GM23338 (cell line): Measurements from ENCODE around the gene KLF2. TPM values are rescaled to one million over a fixed set of nuclear protein-coding genes. Genes with fewer than 3 reads are reported as not detected.

Source experiments
- ATAC-seq: fragments of 200-7000 bp; cut with Tn5 transposase; 3 replicates; pipeline ENCODE4 v1.9.1; 2020
- DNase-seq: peaks from one replicate; pipeline ENCODE4 v3.0.0-alpha.2; 2015; ENCODE audit warnings: low spot score
- H2AFZ ChIP-seq: fragments of 200-600 bp; sonication (generic); 2 replicates; pipeline ENCODE4 v1.8.0; 2016; ENCODE audit warnings: antibody characterized with exemption, mild to moderate bottlenecking, moderate library complexity
- H3F3A ChIP-seq: fragments of 200-600 bp; sonication (generic); replicated peaks from 2 replicates; pipeline ENCODE4 v1.8.0; 2017; ENCODE audit warnings: antibody characterized with exemption, mixed run types, low read depth
- H3K27ac ChIP-seq: fragments of 200-600 bp; sonication (generic); 2 replicates; pipeline ENCODE4 v1.6.1; 2016; ENCODE audit warnings: low read depth
- H3K27me3 ChIP-seq: fragments of 200-600 bp; sonication (generic); 2 replicates; pipeline ENCODE4 v1.8.0; 2016; ENCODE audit warnings: mild to moderate bottlenecking, mixed run types, moderate library complexity; ENCODE audit not compliant: insufficient read depth
- H3K36me3 ChIP-seq: fragments of 200-600 bp; sonication (generic); 2 replicates; pipeline ENCODE4 v1.8.0; 2016; ENCODE audit warnings: mild to moderate bottlenecking; ENCODE audit not compliant: insufficient read depth
- H3K4me1 ChIP-seq: fragments of 200-600 bp; sonication (generic); 2 replicates; pipeline ENCODE4 v1.8.0; 2016; ENCODE audit warnings: mild to moderate bottlenecking, moderate library complexity; ENCODE audit not compliant: insufficient read depth
- H3K4me2 ChIP-seq: fragments of 200-600 bp; sonication (generic); 2 replicates; pipeline ENCODE4 v1.7.1; 2017; ENCODE audit warnings: mixed run types
- H3K4me3 ChIP-seq: fragments of 200-600 bp; sonication (generic); 2 replicates; pipeline ENCODE4 v1.6.1; 2016; ENCODE audit warnings: mixed run types
- H3K79me2 ChIP-seq: fragments of 200-600 bp; sonication (generic); replicated peaks from 2 replicates; pipeline ENCODE4 v1.8.0; 2017; ENCODE audit warnings: mild to moderate bottlenecking; ENCODE audit not compliant: insufficient read depth
- H3K9me2 ChIP-seq: fragments of 200-600 bp; sonication (generic); 2 replicates; pipeline ENCODE4 v1.8.0; 2017; ENCODE audit not compliant: insufficient read depth
- H4K20me1 ChIP-seq: fragments of 200-600 bp; sonication (generic); replicated peaks from 2 replicates; pipeline ENCODE4 v1.8.0; 2017; ENCODE audit warnings: mild to moderate bottlenecking; ENCODE audit not compliant: insufficient read depth
- H3K27ac Mint-ChIP-seq: 2 replicates; pipeline ENCODE4 v1.8.0; 2020; ENCODE audit warnings: inconsistent platforms, mild to moderate bottlenecking, moderate library complexity, mixed read lengths
- H3K27me3 Mint-ChIP-seq: 3 replicates; pipeline ENCODE4 v1.8.0; 2022; ENCODE audit warnings: low read depth, mild to moderate bottlenecking, moderate library complexity, mixed read lengths, inconsistent platforms; ENCODE audit not compliant: insufficient read depth, poor library complexity
- H3K36me3 Mint-ChIP-seq: 3 replicates; pipeline ENCODE4 v1.8.0; 2021; ENCODE audit warnings: low read depth, mild to moderate bottlenecking, inconsistent platforms, moderate library complexity, mixed read lengths
- H3K4me1 Mint-ChIP-seq: 3 replicates; pipeline ENCODE4 v1.8.0; 2020; ENCODE audit warnings: mild to moderate bottlenecking, inconsistent platforms, mixed read lengths
- H3K4me3 Mint-ChIP-seq: 3 replicates; pipeline ENCODE4 v1.8.0; 2021; ENCODE audit warnings: moderate library complexity, mild to moderate bottlenecking, inconsistent platforms, mixed read lengths
- H3K9me3 Mint-ChIP-seq: 3 replicates; pipeline ENCODE4 v1.8.0; 2020; ENCODE audit warnings: moderate library complexity, mild to moderate bottlenecking, inconsistent platforms, mixed read lengths
- CREB1 ChIP-seq: fragments of 250-450 bp; sonication (Bioruptor Pico); IDR thresholded peaks from 2 replicates; pipeline ENCODE4 v1.5.0; 2020; ENCODE audit warnings: low read depth, mild to moderate bottlenecking, moderate library complexity
- EZH2 ChIP-seq: fragments of 200-600 bp; sonication (generic); IDR thresholded peaks from one replicate; pipeline ENCODE4 v1.8.0; 2017; ENCODE audit warnings: antibody characterized with exemption, mild to moderate bottlenecking, low read depth; ENCODE audit not compliant: unreplicated experiment
- EZH2phosphoT487 ChIP-seq: fragments of 200-600 bp; sonication (generic); IDR thresholded peaks from one replicate; pipeline ENCODE4 v1.8.1; 2018; ENCODE audit warnings: antibody characterized with exemption; ENCODE audit not compliant: unreplicated experiment
- JUNB ChIP-seq: IDR thresholded peaks from one replicate; pipeline ENCODE4 v1.6.1; 2016; ENCODE audit warnings: antibody characterized with exemption; ENCODE audit not compliant: unreplicated experiment
- NANOG ChIP-seq: IDR thresholded peaks from 2 replicates; pipeline ENCODE4 v1.6.1; 2016; ENCODE audit warnings: antibody characterized with exemption, borderline replicate concordance
- POLR2AphosphoS5 ChIP-seq: IDR thresholded peaks from 2 replicates; pipeline ENCODE4 v1.6.1; 2016; ENCODE audit warnings: antibody characterized with exemption, low read depth
- REST ChIP-seq: IDR thresholded peaks from one replicate; pipeline ENCODE4 v1.6.1; 2018; ENCODE audit warnings: antibody characterized with exemption; ENCODE audit not compliant: unreplicated experiment
- STAT1 ChIP-seq: IDR thresholded peaks from one replicate; pipeline ENCODE4 v1.6.1; 2016; ENCODE audit warnings: antibody characterized with exemption; ENCODE audit not compliant: unreplicated experiment
- ZNF114 ChIP-seq: fragments of 250-450 bp; sonication (Bioruptor Pico); IDR thresholded peaks from 2 replicates; pipeline ENCODE4 v1.5.0; 2020; ENCODE audit warnings: mild to moderate bottlenecking, moderate library complexity
- ZNF331 ChIP-seq: fragments of 250-450 bp; sonication (Bioruptor Pico); IDR thresholded peaks from 2 replicates; pipeline ENCODE4 v1.5.0; 2020; ENCODE audit warnings: low read depth, mild to moderate bottlenecking, moderate library complexity
- ZNF462 ChIP-seq: fragments of 250-450 bp; sonication (Bioruptor Pico); IDR thresholded peaks from 2 replicates; pipeline ENCODE4 v1.5.0; 2020; ENCODE audit warnings: mild to moderate bottlenecking, moderate library complexity
- polyA plus RNA-seq: library from polyadenylated mRNA; unstranded; fragments of >200 nt; fragmentation: Nextera tagmentation; extraction: Ambion mirVana; gene quantifications from 2 replicates; pipeline ENCODE4 v1.2.1, GENCODE V29; 2016
- total RNA-seq: library from RNA; depleted of rRNA; stranded (reverse); fragments of >200 nt; shearing (Covaris generic); gene quantifications from 2 replicates; pipeline ENCODE4 v1.2.3, GENCODE V29; 2014
- TF ChIP-seq, protein P1 (sequence below), 2 experiments: fragments of 200-600 bp in 1 of 2; sonication (generic) in 1 of 2; conservative IDR thresholded peaks; 2 replicates each; pipeline versions ENCODE4 v1.5.1 to v1.6.1; 2016 to 2017; ENCODE audit warnings: antibody characterized with exemption in 2 of 2, low read depth in 2 of 2, mild to moderate bottlenecking in 2 of 2, moderate library complexity in 1 of 2

The KLF2 gene
- total and polyA plus RNA-seq, 2 experiments from 2014 or later: 0.90 TPM; not detected in 1

DNA sequence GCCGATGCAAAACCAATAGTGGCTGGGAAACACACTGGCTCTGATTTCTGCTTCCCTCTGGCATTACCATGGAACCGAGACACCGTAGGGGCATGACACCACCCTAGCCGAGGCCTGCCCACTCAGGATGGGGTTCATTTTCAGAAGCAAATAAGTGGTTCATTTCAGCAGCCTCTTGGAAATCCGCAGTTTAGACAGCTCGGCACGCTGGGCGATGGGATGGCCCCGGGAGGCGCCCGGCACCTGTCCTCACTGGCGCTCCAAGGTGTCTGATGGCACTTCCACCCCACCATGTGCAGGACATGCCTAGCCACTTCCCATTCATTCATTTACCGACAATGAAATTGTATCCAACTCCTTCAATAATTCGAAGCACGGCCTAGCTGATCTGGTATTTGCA, 33.8 kb downstream of the KLF2 start:
- Mint-ChIP-seq H3K27ac (no peak overlapping the region), H3K9me3 (no peaks in the 10 kb centered on the region)
- H3K27ac ChIP-seq: 0 out of 2 replicates have a peak overlapping the region, but pooled peaks have one; percentile 39

More for the DNA sequence above, 33.8 kb downstream of the KLF2 start:
- Mint-ChIP-seq H3K36me3 (peaks cover 5% of the 10 kb centered on the region; the same call in 2 of the 3 replicates), H3K4me3 (no peak overlapping the region), H3K27me3 (peaks cover 7% of the 10 kb centered on the region), H3K4me1 (peaks cover 4% of the 10 kb centered on the region; the same call in 2 of the 3 replicates)
- TF ChIP-seq JUNB (no peak), STAT1 (no peak), NANOG (no peak), POLR2AphosphoS5 (no peak), REST (no peak), EZH2phosphoT487 (no peak), CREB1 (no peak), EZH2 (no peak), ZNF331 (no peak), ZNF462 (CRISPR knock-in tag) (no peak), ZNF114 (CRISPR knock-in tag) (no peak)
- TF ChIP-seq, protein P1, sequence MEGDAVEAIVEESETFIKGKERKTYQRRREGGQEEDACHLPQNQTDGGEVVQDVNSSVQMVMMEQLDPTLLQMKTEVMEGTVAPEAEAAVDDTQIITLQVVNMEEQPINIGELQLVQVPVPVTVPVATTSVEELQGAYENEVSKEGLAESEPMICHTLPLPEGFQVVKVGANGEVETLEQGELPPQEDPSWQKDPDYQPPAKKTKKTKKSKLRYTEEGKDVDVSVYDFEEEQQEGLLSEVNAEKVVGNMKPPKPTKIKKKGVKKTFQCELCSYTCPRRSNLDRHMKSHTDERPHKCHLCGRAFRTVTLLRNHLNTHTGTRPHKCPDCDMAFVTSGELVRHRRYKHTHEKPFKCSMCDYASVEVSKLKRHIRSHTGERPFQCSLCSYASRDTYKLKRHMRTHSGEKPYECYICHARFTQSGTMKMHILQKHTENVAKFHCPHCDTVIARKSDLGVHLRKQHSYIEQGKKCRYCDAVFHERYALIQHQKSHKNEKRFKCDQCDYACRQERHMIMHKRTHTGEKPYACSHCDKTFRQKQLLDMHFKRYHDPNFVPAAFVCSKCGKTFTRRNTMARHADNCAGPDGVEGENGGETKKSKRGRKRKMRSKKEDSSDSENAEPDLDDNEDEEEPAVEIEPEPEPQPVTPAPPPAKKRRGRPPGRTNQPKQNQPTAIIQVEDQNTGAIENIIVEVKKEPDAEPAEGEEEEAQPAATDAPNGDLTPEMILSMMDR (conservative IDR thresholded peaks at IDR 0.05; ENCODE audit: low read depth in 2 of 2): no peak
- no peak for ATAC-seq
- Histone ChIP-seq H3K4me3 (no peak overlapping the region), H3K27me3 (no peaks in the 10 kb centered on the region), H3K79me2 (no peaks in the 10 kb centered on the region), H3F3A (no peaks in the 10 kb centered on the region), H4K20me1 (no peaks in the 10 kb centered on the region; the same call in 1 of the 2 replicates), H3K9me2 (no peaks in the 10 kb centered on the region), H3K4me1 (no peaks in the 10 kb centered on the region), H2AFZ (no peak overlapping the region), H3K36me3 (no peaks in the 10 kb centered on the region), H3K4me2 (no peak overlapping the region)
- DNase-seq: no peak
